ENCODE measurements around the gene CLDN15. TPM values are rescaled to one million over a fixed set of nuclear protein-coding genes. Genes with fewer than 3 reads are reported as not detected.

CLDN15 gene
- total and polyA plus RNA-seq, 2 donors (not counting 1 experiment from before 2014, with no cell fraction given), result 31.1 to 42.1 TPM

DNA sequence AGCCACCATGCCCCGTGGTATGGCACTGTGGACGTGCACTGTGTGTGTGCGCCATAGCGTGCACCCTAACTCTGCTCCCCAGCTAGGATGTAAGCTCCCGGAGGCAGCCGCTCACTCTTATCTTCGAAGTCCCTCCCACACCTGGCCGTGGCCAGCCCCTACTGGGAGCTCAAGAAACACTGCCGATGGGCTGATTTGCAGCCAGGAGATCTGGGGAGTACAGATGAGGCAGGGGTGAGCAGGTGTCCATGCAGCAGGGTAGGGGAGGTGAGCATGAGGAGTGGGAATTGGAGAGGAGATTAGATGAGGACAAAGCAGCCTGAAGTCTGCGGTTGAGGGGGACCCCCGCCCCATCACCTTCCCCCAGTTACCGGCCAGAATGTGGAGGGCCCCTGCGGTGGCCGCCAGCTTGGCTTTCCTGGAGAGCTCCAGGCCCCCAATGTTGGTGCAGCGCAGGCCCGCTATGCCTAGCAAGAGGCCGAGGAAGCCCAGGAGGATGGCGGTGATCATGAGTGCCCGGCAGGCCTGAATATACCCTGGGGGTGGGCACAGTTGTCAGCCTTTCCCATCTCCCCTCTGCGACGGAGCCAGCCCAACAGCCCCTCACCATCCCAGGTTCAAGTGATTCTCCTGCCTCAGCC is 3.6 kb downstream of the CLDN15 start:
- Histone ChIP-seq H2AFZ (ENCODE audit: insufficient read depth, low read depth, low read length, poor library complexity, severe bottlenecking) (no peak overlapping the region), H3K9ac (ENCODE audit: low read length) (no peak overlapping the region), H3K79me2 (ENCODE audit: control insufficient read depth, insufficient read depth, low read length) (peaks cover 3% of the 10 kb centered on the region), H3K36me3 (replicated peaks in 1 of 2; ENCODE audit: control extremely low read depth in 1 of 2, control insufficient read depth in 1 of 2, extremely low read depth in 1 of 2, insufficient read depth in 2 of 2, low read length in 1 of 2) (peaks cover 0 to 5% of the 10 kb centered on the region in 2 experiments), H3K4me1 (ENCODE audit: control insufficient read depth in 2 of 2, insufficient read depth in 2 of 2, low read length in 2 of 2) (no peaks in the 10 kb centered on the region), H3K4me3 (ENCODE audit: control extremely low read depth in 1 of 5, extremely low read depth in 1 of 5, insufficient read depth in 1 of 5, low read depth in 2 of 5, low read length in 4 of 5) (no peak overlapping the region), H3K4me2 (replicated peaks; ENCODE audit: low read depth, low read length, poor library complexity, severe bottlenecking) (no peak overlapping the region), H4K20me1 (ENCODE audit: control insufficient read depth, insufficient read depth, low read length, poor library complexity, severe bottlenecking) (peaks cover 33% of the 10 kb centered on the region), H3K27me3 (replicated peaks in 1 of 4; ENCODE audit: control extremely low read depth in 1 of 4, control insufficient read depth in 3 of 4, insufficient read depth in 4 of 4, low read length in 3 of 4) (no peaks in the 10 kb centered on the region), H3K9me3 (ENCODE audit: control extremely low read depth in 1 of 3, control insufficient read depth in 2 of 3, insufficient read depth in 1 of 3, low read length in 2 of 3) (no peaks in the 10 kb centered on the region), H3K27ac (ENCODE audit: low read length in 2 of 2) (no peak overlapping the region)
- no peaks in the 10 kb centered on the region for H3K4me1 Mint-ChIP-seq
- ATAC-seq (ENCODE audit: low read depth), result no peak
- H3K4me3 Mint-ChIP-seq, result no peak overlapping the region
- no peak for TF ChIP-seq EZH2 (IDR thresholded peaks at IDR 0.05; ENCODE audit: borderline replicate concordance, insufficient read depth, low read depth, low read length, poor library complexity, severe bottlenecking)
- 97% methylated on average over 14 of the region's 21 CpGs for WGBS (ENCODE audit: insufficient coverage)
- H3K27ac Mint-ChIP-seq, result no peak overlapping the region
- ChIA-PET CTCF (interaction anchor here (1.2 kb wide), 1 partner anchor 10 kb away, joined by 6 read pairs; no protein-coding TSS in a partner anchor), POLR2A (no interaction called here)
- DNase-seq, result no peak
- H3K9me3 Mint-ChIP-seq (ENCODE audit: insufficient read depth), result no peaks in the 10 kb centered on the region
- no peaks in the 10 kb centered on the region for H3K27me3 Mint-ChIP-seq
- intact Hi-C loops (cut with micrococcal nuclease), result no loop called here

DNA sequence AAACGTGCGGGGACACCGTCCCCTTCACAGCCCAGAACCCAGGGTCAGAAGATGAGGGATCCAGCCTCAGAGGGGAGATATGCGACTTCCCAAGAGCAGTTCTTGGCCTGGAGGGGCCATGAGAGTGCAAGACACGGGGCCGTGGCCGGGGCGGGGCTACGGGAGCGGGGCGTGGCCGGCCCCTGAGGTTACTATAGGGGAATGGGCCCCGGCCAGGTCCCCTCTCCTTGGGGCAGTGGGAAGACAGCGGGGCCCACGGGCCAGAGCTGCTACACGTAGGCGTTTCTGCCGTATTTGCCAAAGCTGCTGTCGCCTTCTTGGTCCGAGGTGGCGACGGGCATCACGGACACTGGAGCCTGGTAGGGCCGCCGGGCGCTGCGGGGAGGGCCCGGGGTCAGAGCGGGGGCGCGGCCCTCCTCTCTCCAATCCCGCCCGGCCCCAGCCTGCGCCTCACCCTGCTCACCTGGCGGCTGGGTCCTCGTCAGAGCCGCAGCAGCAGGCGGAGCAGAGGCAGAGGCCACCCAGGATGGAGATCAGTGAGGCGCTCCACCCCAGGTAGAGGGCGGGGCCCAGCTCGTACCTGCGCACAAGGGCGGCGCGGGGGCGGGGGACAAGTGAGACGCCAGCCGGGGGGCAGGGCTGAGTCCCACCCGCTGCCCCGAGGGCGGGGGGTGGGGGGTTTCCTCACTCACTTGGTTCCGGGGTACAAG is 5.3 kb downstream of the CLDN15 start:
- H2AFZ ChIP-seq (ENCODE audit: insufficient read depth, low read depth, low read length, poor library complexity, severe bottlenecking), result no peak overlapping the region
- H3K27me3 Mint-ChIP-seq, result no peaks in the 10 kb centered on the region
- H3K27me3 ChIP-seq (replicated peaks in 1 of 4; ENCODE audit: control extremely low read depth in 1 of 4, control insufficient read depth in 3 of 4, insufficient read depth in 4 of 4, low read length in 3 of 4), result no peaks in the 10 kb centered on the region
- 94% methylated on average over 44 of the region's 52 CpGs for WGBS (ENCODE audit: insufficient coverage)
- DNase-seq (no peak), ATAC-seq (ENCODE audit: low read depth) (no peak)
- peaks cover 2% of the 10 kb centered on the region for H3K79me2 ChIP-seq (ENCODE audit: control insufficient read depth, insufficient read depth, low read length)
- H4K20me1 ChIP-seq (ENCODE audit: control insufficient read depth, insufficient read depth, low read length, poor library complexity, severe bottlenecking), result peaks cover 18% of the 10 kb centered on the region
- H3K9me3 Mint-ChIP-seq (ENCODE audit: insufficient read depth), result no peaks in the 10 kb centered on the region
- no peaks in the 10 kb centered on the region for H3K4me1 Mint-ChIP-seq
- H3K9me3 ChIP-seq (ENCODE audit: control extremely low read depth in 1 of 3, control insufficient read depth in 2 of 3, insufficient read depth in 1 of 3, low read length in 2 of 3), result no peaks in the 10 kb centered on the region
- TF ChIP-seq EZH2 (IDR thresholded peaks at IDR 0.05; ENCODE audit: borderline replicate concordance, insufficient read depth, low read depth, low read length, poor library complexity, severe bottlenecking), result no peak
- TF ChIP-seq, protein P1, sequence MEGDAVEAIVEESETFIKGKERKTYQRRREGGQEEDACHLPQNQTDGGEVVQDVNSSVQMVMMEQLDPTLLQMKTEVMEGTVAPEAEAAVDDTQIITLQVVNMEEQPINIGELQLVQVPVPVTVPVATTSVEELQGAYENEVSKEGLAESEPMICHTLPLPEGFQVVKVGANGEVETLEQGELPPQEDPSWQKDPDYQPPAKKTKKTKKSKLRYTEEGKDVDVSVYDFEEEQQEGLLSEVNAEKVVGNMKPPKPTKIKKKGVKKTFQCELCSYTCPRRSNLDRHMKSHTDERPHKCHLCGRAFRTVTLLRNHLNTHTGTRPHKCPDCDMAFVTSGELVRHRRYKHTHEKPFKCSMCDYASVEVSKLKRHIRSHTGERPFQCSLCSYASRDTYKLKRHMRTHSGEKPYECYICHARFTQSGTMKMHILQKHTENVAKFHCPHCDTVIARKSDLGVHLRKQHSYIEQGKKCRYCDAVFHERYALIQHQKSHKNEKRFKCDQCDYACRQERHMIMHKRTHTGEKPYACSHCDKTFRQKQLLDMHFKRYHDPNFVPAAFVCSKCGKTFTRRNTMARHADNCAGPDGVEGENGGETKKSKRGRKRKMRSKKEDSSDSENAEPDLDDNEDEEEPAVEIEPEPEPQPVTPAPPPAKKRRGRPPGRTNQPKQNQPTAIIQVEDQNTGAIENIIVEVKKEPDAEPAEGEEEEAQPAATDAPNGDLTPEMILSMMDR (IDR thresholded peaks at IDR 0.05), result no peak
- CTCF ChIA-PET, result interaction anchor here (1.0 kb wide), 1 partner anchor 12 kb away, joined by 3 read pairs; no protein-coding TSS in a partner anchor
- H3K4me1 ChIP-seq (ENCODE audit: control insufficient read depth in 2 of 2, insufficient read depth in 2 of 2, low read length in 2 of 2), result no peaks in the 10 kb centered on the region
- intact Hi-C loops (cut with micrococcal nuclease), result no loop called here
- H3K27ac Mint-ChIP-seq, result no peak overlapping the region
- no peak overlapping the region for H3K4me3 Mint-ChIP-seq
- peaks cover 0 to 13% of the 10 kb centered on the region in 2 experiments for H3K36me3 ChIP-seq (replicated peaks in 1 of 2; ENCODE audit: control extremely low read depth in 1 of 2, control insufficient read depth in 1 of 2, extremely low read depth in 1 of 2, insufficient read depth in 2 of 2, low read length in 1 of 2)
- H3K4me2 ChIP-seq (replicated peaks; ENCODE audit: low read depth, low read length, poor library complexity, severe bottlenecking), result no peak overlapping the region
- H3K9ac ChIP-seq (ENCODE audit: low read length), result no peak overlapping the region
- POLR2A ChIA-PET, result interaction anchor here (0.6 kb wide), 1 partner anchor 328 kb away, joined by 4 read pairs; no protein-coding TSS in a partner anchor
- no peak overlapping the region for H3K4me3 ChIP-seq (ENCODE audit: control extremely low read depth in 1 of 5, extremely low read depth in 1 of 5, insufficient read depth in 1 of 5, low read depth in 2 of 5, low read length in 4 of 5)
- no peak overlapping the region for H3K27ac ChIP-seq (ENCODE audit: low read length in 2 of 2)

Measured in B cell (primary cell).